Central memory CD4-positive, alpha-beta T cell (primary cell): Measurements from ENCODE around the gene SCML2.
"Not testable (repeated sequence)": the region's sequence is repeated elsewhere in the genome, so short reads cannot be mapped to it uniquely, and the experiment has no call there.

ENCODE experiments used
- DNase-seq: peaks from one replicate; pipeline ENCODE4 v3.0.0; 2022

Gene SCML2

GRCh38 chrX:18271309-18271708, 83.2 kb downstream of the SCML2 start:
- DNase-seq = no peak

GRCh38 chrX:18255059-18255458, 99.4 kb downstream of the SCML2 start:
- DNase-seq = no peak

GRCh38 chrX:18252644-18253359, 101.7 kb downstream of the SCML2 start:
- DNase-seq = no peak

- not testable (repeated sequence) for DNase-seq
Observed at GRCh38 chrX:18229646-18230045, 124.8 kb downstream of the SCML2 start.

GRCh38 chrX:18228069-18228468, 126.4 kb downstream of the SCML2 start:
- no peak for DNase-seq

- no peak for DNase-seq
Observed at GRCh38 chrX:18227458-18227857, 127.0 kb downstream of the SCML2 start.

- DNase-seq = no peak
Observed at GRCh38 chrX:18220786-18221185, 133.7 kb downstream of the SCML2 start, which contains the start of gene BEND2. Gene BEND2, minus strand, starts transcription at chrX:18220886. Its CDS starts 136 bp downstream, at chrX:18220750.

GRCh38 chrX:18210470-18210869, 144.0 kb downstream of the SCML2 start:
- no peak for DNase-seq

GRCh38 chrX:18206657-18207056, 147.8 kb downstream of the SCML2 start:
- no peak for DNase-seq

- no peak for DNase-seq
Observed at GRCh38 chrX:18203631-18204030, 150.9 kb downstream of the SCML2 start.

- no peak for DNase-seq
Observed at GRCh38 chrX:18194688-18195087, 159.8 kb downstream of the SCML2 start.
